GM21515 (cell line): ENCODE results near the gene HSPA5.
"Not testable (repeated sequence)": the region's sequence is repeated elsewhere in the genome, so short reads cannot be mapped to it uniquely, and the experiment has no call there.

Experiments
- ATAC-seq: cut with Tn5 transposase; IDR thresholded peaks from one replicate; pipeline ENCODE4 v1.9.1; 2021; ENCODE audit not compliant: unreplicated experiment

Gene HSPA5

DNA sequence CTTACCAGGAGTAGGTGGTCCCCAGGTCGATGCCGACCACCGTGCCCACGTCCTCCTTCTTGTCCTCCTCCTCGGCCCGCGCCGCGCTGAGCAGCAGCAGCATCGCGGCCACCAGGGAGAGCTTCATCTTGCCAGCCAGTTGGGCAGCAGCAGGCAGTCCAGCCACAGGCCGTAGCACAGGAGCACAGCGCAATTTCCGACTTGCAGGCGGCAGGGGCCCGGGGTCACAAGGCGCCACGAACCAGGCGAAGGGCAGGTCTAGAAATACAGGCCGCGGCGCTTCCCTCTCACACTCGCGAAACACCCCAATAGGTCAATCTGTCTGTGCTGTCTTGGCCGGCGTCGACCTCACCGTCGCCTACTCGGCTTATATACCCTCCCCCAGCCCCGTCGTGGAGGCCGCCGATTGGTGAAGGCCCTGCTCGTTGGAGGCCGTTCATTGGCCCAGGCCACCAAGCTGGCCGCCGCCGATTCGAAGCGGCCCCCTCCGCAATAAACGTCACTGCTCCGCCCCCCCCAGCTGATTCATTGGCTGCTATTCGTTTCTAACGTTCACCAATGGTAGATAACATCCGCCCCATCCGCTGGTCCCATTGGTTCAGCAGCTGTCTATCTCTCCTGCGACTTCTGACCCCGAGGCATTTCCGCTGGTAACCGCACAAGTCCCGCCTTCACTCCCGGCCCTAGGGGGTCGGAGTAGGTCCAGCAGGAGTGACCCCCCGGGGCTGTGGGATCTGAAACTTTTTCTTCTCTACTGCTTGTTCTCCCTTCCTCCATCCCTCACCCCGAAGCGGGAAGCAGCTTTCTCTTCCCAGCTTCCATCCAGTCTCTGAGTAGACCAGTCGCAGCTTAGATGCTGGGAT is at the start of gene HSPA5:
TSS of gene HSPA5 (minus strand) at position 344 of the 863 bp plus-strand sequence. CDS start at position 127, 217 bp downstream.
- peak; percentile 88 for ATAC-seq

DNA sequence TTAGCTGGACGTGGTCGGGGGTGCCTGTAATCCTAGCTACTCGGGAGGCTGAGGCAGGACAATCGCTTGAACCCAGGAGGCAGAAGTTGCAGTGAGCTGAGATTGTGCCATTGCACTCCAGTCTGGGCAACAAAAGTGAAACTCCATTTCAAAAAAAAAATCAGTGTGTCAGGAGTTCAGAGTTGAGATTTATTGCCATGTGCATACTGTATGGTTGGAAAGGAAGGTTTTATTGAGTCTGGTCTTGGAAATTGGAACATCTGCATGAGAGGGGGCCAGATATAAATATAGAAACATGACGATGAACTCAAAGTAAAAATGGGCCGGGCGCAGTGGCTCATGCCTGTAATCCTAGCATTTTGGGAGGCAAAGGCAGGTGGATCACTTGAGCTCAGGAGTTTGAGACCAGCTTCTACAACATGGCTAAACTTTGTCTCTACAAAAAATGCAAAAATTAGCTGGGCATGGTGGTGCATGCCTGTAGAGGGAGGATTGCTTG is 45.8 kb upstream of the HSPA5 start:
- not testable (repeated sequence) for ATAC-seq

DNA sequence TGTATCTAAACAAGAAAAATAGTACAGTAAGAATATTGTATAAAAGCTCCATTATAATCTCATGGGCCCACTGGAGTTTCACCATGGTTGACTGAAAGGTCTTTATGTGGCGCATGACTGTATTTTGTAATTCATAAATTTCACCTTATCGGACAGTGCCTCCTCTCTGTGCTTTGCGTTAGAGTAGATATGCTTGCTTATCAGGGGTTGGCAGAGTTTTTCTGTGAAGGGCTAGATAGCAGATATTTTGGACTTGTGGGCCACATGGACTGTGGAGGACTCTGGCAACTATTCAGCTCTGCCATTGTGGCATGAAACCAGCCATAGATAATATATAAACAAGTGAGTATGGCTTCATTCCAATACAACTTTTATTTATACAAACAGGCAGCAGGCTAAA is 43.7 kb upstream of the HSPA5 start:
- ATAC-seq = no peak

DNA sequence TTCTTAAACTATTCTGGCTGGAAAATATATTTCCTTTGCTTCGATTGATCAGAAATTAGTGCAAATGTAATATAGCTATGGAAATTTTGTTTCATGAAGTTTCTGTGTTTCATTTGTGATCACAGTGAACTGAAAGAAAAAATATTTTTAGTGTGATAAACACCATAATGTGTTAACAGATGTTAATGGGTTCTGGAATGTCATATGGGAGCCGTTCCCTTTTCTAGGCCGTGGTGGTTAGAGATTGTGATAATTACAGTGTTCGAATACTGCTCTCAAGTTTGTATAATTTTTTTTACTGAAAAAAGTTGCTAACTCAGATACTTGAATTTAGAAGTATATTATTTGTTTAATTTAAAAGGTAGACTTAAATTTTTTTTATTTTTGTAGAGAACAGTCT is 39.8 kb upstream of the HSPA5 start:
- no peak for ATAC-seq

DNA sequence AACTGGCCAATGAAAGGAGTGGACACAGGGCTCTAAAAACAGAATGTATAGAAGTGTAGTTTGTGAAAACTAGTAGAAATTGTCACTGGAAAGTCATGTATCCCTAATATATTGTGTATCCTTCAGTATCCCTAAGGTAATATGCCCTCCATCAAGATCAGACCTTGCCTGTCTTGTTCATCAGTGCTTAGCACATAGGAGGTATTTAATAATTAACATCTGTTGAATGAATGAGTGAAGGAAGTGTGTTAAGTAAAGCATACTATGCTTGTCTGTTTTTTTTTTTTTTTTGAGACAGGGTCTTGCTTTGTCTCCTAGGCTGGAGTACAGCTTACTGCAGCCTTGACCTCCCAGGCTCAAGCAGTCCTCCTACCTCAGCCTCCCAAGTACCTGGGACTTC is 36.3 kb upstream of the HSPA5 start:
- no peak for ATAC-seq

DNA sequence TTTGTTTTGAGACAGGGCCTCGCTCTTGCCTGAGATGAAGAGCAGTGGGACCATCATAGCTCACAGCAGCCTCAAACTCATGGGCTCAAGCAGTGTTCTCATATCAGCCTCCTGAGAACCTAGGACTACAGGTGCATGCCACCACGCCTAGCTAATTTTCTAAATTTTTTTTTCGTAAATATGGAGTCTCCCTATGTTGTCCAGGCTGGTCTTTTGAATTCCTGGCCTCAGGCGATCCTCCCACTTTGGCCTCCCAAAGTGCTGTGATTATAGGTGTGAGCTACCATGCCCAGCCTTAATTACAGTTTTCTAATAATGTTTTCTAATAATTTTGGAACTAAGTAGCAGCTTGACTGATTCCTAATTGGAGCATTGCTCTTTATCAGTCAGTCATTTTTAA is 35.6 kb upstream of the HSPA5 start:
- ATAC-seq = no peak

DNA sequence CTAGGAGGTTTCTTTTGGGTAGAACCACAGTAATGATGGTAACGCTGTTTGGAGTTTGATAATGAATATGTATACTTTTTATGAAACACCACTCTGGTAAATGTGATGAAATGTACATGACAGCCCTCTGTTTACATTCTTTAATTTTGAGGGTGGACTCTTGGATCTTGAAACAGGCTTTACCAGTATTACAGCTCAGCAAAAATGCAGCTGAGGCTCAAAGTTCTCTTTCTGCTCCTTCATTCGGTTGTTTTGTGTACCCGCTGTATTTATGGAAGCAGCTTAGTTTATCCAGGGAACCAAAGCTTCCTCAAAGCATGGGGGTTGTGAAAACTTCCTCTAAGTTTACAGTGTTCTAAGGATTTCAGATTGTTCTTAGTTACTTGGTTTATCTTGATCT is 31.6 kb upstream of the HSPA5 start:
- ATAC-seq = no peak

DNA sequence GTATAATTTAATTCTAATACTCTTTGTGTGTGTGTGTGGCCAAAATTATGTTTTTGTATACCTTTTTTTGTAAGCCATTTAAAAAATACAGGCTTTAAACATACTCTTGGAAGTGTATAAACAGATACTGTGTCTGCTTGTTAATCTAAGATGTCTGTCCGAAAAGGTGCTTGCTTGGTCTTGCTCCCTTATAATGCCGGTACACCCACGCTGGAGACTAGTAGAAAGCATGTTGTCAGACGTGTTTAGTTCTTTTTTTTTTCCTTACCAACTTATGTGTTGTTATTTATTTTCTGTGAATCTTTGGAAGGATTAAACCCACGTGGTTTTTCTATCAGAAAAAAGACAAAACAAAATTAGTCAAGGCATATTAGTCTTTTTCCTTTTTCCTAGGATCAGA is 29.9 kb upstream of the HSPA5 start:
- no peak for ATAC-seq

DNA sequence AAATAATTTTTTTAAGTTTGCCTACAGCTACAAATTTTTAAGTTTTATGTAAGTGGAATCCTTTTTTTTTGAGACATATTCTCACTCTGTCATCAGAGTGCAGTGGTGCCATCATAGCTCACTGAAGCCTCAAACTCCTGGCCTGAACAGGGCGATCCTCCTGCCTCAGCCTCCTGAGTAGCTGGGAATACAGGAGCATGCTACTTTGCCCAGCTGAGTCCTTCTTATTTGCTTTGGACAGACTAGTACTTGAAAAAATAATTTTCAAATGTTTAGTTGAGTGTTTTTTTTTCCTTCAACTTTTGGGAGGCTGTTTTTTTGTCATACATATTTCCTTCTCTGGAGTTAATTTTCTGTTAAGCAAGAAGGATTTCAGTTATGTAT is 27.9 kb upstream of the HSPA5 start:
- no peak for ATAC-seq

DNA sequence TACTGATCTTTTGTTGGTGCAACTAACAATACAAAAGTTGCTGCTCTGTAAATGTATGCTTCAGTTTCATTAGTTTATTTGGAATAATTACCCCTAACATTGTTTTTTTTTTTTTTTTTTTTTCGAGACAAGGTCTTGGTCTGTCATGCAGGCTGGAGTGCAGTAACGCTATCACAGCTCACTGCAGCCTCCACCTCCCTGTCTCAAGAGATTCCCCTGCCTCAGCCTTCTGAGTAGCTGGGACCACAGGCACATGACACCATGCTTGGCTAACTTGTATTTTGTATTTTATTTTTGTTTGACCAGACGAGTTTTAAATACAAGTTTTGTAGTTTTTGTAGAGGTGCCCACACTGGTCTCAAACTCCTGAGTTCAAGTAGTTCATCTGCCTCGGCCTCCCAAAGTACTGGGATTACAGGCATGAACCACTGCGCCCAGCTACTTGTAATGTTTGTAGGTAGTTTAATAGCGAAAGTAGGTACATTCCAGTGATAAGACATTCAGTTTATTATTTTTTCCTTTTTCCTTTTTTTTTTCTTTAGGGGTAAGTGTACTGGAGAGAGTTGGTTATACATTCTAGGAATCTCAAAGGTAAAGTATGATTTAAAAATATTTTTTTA is 27.4 kb upstream of the HSPA5 start:
- ATAC-seq = no peak

DNA sequence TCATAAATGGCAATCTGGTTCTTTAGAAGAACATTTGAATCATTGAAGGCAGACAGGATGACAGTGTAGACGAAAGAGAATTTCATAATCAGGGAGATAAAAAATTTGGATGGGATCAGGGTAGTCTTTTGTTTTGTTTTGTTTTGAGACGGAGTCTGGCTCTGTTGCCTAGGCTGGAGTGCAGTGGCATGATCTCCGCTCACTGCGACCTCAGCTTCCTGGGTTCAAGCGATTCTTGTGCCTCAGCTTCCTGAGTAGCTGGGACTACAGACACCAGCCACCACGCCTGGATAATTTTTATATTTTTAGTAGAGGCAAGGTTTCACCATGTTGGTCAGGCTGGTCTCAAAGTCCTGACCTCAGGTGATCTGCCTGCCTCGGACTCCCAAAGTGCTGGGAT is 22.9 kb upstream of the HSPA5 start:
- not testable (repeated sequence) for ATAC-seq

DNA sequence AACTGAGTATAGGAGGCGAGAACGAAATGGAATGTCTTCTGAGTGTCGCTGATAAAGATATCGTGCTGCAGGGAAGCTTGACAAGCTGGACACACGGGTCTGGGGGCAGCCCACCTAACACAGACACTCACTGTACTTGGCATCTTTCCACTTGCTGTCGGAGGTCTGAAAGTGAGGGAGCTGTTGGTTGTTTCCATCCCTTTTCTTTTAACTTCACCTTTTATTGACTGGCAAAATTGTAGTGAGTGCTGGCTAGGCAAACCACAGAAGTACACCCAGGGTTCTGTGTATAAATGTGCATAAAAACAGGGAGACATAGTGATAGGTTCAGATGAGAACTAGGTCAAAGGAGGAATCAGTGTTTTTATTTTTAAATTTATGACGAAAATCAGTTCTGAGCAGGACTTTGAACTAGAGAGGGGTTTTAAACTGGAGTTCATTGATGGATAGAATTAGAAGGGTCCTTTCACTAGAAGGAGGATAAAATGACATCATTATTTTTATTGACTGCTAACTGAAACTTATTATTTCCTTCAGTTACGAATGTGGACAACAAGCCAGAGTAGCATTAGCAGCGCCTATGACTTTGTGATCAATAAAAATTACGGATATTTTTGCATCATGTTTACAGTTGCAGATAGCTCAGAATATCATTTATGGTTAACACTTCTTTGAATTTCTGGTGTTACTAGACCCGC is 21.3 kb upstream of the HSPA5 start:
- no peak for ATAC-seq

DNA sequence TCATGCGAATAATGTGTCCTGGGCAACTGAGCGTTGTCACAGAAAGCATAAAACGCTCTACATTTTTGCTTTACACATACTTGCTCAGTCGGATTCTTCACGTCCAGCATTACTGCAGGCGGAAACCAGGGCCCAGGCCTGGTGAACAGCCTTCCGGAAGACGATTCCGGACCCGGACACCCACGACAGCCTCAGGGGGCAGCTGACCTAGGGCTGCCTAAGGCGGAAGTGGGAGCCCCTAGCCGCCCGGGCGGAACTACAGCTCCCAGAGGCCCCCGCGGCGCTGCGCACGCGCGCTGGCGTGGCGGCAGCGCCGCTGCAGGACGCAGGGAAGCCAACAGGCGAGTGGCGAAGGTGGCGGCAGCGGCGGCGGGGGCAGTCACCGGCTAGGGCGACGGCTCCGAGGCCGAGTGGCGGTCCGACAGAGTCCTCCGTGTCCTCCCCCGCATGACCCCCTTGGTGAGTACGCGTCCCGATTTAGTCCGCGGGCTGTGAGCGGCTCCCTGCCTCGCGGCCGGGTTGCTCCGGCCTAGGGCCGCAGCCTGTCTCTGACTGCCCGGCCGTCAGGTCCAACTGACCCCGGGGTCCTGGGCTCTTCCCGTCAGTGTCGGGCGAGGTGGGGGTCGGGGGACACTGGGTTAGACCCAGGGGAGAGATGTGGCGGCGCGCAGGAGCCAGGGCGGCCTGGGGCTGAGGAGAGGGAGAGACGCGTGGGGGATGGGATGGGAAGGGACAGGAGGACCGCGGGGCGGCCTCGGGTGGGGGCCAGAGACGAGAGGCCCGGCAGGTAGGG is 20.6 kb upstream of the HSPA5 start, which contains the start of gene GAPVD1:
TSS of gene GAPVD1 (plus strand) at position 326 of the 793 bp plus-strand sequence. CDS start 37,096 bp downstream, outside the sequence.
- ATAC-seq = peak; percentile 93

DNA sequence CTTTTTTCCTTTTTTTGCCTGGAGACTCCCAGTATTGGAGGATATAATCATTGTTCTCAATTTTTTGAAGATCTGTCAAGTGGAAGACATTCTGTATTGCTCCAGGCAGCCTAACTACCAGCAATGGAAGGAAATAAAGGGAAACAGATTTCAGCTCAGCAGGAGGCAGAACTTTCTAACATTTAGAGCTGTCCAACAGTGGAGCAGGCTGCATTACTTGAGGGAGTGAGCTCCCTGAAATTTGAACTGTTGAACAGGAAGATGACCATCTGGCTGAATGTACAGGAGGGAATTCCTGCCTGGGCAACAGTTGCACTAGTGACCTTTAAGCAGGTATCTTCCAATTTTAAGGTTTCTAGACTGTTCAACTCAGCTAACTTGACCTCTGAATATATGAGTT is 19.4 kb upstream of the HSPA5 start:
- ATAC-seq = no peak

DNA sequence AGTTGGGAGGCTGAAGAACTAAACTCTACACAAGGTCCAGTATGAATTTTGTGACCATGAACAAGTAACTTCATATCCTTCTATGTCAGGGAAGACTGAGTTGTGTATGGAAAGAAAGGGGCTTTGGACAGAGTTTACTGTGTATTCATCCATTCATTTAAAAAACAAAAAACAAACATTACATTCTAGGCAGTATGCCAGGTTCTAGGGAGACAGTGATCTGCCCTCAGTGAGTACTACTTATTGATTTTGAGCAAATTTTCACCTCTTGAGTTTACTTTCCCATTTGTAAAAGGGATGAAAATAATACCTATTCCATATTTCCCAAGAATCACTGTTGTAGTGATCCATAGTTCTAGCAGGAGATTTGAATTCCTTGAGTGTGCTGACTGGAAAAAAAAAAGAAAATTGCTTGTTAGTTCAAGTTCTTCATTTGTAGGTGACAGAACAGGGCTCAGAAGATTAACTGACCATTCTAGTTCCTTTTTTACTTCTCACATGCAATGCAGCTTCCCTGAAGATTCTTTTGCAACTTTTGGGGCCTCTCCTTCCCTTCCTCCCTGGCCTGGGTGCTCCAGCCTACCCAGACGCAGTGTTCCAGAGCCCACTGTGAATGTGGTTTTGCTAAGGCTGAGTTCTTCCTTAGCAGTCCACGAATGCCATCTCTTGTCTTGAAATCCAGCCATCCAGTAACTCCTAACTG is 17.8 kb upstream of the HSPA5 start:
- ATAC-seq = no peak

DNA sequence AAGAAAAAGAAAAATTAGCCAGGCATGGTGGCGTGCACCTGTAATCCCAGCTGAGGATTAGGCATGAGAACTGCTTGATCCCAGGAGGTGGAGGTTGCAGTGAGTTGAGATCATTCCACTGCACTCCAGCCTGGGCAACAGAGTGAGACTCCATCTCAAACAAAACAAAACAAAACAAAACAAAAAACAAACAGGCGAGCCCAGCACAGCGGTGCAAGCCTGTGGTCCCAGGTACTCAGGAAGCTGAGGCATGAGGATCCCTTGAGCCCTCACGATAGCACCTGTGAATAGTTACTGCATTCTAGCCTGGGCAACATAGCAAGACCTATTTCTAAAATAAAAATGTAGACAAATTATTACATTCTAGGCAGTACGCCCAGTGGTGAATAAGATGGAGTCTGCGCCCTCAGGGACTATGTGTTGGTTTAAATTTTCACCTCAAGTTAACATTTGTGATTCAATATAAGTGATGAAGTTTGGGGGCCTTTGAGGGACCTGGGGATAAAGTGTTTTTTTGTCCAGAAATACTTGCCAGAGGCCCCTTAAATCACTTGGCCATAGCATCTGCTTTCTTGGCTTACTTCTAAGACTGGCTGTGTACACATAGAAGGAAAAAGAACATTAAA is 17.1 kb upstream of the HSPA5 start:
- no peak for ATAC-seq

DNA sequence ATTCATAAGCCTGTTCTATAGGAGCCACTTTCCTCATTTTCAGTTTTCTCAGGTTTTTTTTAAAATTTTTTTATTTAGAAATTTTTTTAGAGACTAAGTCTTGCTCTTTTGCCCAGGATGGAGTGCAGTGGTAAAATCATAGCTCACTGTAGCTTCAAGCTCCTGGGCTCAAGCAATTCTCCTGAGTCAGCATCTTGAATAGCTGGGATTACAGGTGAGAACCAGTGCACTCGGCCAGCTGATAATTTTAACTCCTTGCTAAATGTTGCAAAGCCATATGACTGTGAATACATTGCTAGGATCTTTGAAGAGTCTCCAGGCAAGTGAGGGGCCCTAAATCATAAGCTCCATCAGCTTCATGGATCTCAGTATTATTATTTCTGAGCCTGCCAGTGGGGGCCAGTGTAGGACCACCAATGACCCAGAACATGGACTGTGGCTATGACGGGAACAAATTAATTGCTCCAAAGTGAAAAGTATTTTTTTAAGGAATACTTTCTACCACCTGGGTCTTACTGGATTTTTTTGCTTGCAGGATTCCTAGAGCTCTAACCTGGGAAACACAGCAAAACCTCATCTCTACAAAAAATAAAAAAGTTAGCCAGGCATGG is 14.7 kb upstream of the HSPA5 start:
- ATAC-seq = no peak

DNA sequence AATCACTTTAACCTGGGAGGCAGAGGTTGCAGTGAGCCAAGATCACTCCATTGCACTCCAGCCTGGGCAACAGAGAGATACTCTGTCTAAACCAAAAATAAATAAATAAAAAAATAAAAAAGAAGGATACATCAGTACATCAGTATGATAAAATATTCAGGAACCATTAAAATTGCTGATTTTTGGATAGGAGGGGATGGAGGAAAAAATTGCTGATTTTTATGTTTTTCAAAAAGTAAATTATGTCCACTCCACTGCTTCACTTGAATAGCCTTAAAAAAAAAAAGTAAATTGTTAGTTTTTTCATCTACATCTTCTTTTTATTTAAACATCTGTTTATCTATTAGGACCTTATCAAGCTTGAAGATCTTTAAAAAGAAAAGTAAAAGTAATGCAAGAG is 13.1 kb upstream of the HSPA5 start:
- no peak for ATAC-seq

DNA sequence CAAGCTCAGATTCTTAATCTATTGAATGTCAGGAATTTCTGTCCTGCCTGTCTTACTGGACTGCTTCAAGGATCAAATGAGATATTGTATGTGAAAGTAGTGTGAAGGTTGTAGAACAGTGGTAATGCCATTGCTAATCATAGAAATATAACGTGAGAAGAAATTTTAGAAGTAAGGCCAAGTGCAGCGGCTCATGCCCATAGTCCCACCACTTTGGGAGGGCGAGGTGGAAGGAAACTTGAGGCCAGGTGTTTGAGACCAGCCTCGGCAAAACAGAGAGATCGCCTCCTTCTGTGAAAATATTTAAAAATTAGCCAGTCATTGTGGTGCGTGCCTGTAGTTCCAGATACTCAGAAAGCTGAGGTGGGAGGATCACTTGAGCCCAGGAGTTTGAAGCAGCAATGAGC is 5.1 kb upstream of the HSPA5 start:
- no peak for ATAC-seq
